Gastroesophageal sphincter (tissue), 3 donors: ENCODE data around the gene PRKG1.

Source experiments
- EP300 ChIP-seq: sonication (generic); formaldehyde crosslinking; IDR thresholded peaks from one replicate; pipeline ENCODE4 v1.6.1; 2017; ENCODE audit warnings: antibody characterized with exemption, mild to moderate bottlenecking
- POLR2A ChIP-seq, 2 donors: fragments of 450-650 bp; IDR thresholded peaks; one replicate each; pipeline ENCODE4 v1.6.1; 2017; ENCODE audit warnings: antibody characterized with exemption in 2 of 2, mild to moderate bottlenecking in 2 of 2, moderate library complexity in 1 of 2
- POLR2AphosphoS5 ChIP-seq: sonication (generic); formaldehyde crosslinking; IDR thresholded peaks from one replicate; pipeline ENCODE4 v1.6.1; 2017; ENCODE audit warnings: antibody characterized with exemption
- TF ChIP-seq, protein P1 (sequence below), 4 experiments: fragments of 200-600 bp in 2 of 4; fragments of 450-650 bp in 2 of 4; sonication (generic) in 1 of 4; IDR thresholded peaks; one replicate each; pipeline ENCODE4 v1.5.1; 2017 to 2019; ENCODE audit warnings: antibody characterized with exemption in 4 of 4, mild to moderate bottlenecking in 2 of 4, moderate library complexity in 2 of 4

DNA sequence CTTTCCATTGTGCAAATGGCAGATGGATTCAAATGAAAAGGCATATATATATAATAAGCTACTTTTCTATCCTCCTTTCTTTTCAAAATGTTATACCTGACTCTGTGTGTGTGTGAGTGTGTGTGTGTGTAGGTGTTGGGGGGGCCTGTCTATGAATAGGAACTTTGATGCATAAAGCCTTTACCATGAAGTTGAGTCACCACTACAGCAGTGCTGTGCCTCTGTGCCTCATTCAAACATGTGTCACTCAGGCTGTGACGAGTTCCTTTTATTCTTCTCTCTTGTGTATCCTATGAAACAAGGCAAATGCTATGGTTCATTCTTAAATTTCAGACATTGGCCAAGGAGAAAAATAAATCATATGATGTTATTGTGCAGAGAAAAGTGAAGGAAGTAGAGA is 1187.1 kb downstream of the PRKG1 start:
- TF ChIP-seq, protein P1, sequence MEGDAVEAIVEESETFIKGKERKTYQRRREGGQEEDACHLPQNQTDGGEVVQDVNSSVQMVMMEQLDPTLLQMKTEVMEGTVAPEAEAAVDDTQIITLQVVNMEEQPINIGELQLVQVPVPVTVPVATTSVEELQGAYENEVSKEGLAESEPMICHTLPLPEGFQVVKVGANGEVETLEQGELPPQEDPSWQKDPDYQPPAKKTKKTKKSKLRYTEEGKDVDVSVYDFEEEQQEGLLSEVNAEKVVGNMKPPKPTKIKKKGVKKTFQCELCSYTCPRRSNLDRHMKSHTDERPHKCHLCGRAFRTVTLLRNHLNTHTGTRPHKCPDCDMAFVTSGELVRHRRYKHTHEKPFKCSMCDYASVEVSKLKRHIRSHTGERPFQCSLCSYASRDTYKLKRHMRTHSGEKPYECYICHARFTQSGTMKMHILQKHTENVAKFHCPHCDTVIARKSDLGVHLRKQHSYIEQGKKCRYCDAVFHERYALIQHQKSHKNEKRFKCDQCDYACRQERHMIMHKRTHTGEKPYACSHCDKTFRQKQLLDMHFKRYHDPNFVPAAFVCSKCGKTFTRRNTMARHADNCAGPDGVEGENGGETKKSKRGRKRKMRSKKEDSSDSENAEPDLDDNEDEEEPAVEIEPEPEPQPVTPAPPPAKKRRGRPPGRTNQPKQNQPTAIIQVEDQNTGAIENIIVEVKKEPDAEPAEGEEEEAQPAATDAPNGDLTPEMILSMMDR (IDR thresholded peaks at IDR 0.05): no peak
- TF ChIP-seq POLR2AphosphoS5: no peak
- TF ChIP-seq POLR2A (IDR thresholded peaks at IDR 0.05): no peak
- no peak for TF ChIP-seq EP300
